ENCODE data around the gene DGKB.

GRCh38 chr7:14628516-14628915 lies 274.0 kb downstream of the DGKB start:
- TF ChIP-seq GATA2 (IDR thresholded peaks at IDR 0.05; ENCODE audit: low read depth, low read length) (no peak), GATA3 (IDR thresholded peaks at IDR 0.05; ENCODE audit: low read depth, low read length) (no peak)
